BJ (cell line): ENCODE data around the gene BCAS3. TPM values are rescaled to one million over a fixed set of nuclear protein-coding genes. Genes with fewer than 3 reads are reported as not detected.

Experiments used
- CTCF ChIA-PET: fragments of 350-600 bp; formaldehyde crosslinking; extraction: SDS; loops from one replicate; lab custom pipeline; 2021; ENCODE audit warnings: antibody characterized with exemption, inconsistent platforms; lab: Yijun Ruan, JAX
- POLR2A ChIA-PET: fragments of 300-600 bp; sonication (Branson Sonifier 250); formaldehyde crosslinking; extraction: SDS; loops from one replicate; lab custom pipeline; 2021; ENCODE audit warnings: antibody characterized with exemption; lab: Charles Lee
- DNase-seq: peaks from one replicate; pipeline ENCODE4 v3.0.0-alpha.2; 2011; ENCODE audit warnings: low read depth
- H3K27me3 ChIP-seq: 2 replicates; pipeline ENCODE4 v1.6.0; 2011; ENCODE audit warnings: low read length; ENCODE audit not compliant: control insufficient read depth, insufficient read depth
- H3K36me3 ChIP-seq: 2 replicates; pipeline ENCODE4 v1.5.1; 2011; ENCODE audit warnings: low read length; ENCODE audit not compliant: control insufficient read depth, insufficient read depth
- H3K4me3 ChIP-seq: 2 replicates; pipeline ENCODE4 v1.5.1; 2011; ENCODE audit warnings: low read depth, mild to moderate bottlenecking, control low read depth, low read length
- CTCF ChIP-seq: IDR thresholded peaks from 2 replicates; pipeline ENCODE4 v1.5.1; 2011; ENCODE audit warnings: low read depth, mild to moderate bottlenecking, control low read depth, inconsistent platforms, low read length, moderate library complexity; ENCODE audit not compliant: insufficient read depth
- polyA plus RNA-seq: library from polyadenylated mRNA; depleted of rRNA; stranded (reverse); fragments of >200 nt; gene quantifications from 2 replicates; pipeline ENCODE4 v1.2.3, GENCODE V29; 2011

BCAS3 gene
- polyA plus RNA-seq, 1 experiment: 19.5 TPM

GRCh38 chr17:61064087-61064951, 386.7 kb downstream of the BCAS3 start:
- CTCF ChIA-PET: no interaction called here

GRCh38 chr17:61065263-61065773, 387.7 kb downstream of the BCAS3 start:
- TF ChIP-seq CTCF: no peak
- CTCF ChIA-PET: interaction anchor here (0.6 kb wide), 1 partner anchor 13 kb away, joined by 4 read pairs; no protein-coding TSS in a partner anchor
- no peaks in the 10 kb centered on the region; the same call in 1 of the 2 replicates for H3K36me3 ChIP-seq
- H3K27me3 ChIP-seq: no peaks in the 10 kb centered on the region
- peak; percentile 37 for DNase-seq
- POLR2A ChIA-PET: no interaction called here
- no peak overlapping the region for H3K4me3 ChIP-seq

More at GRCh38 chr17:61064087-61064951, 386.7 kb downstream of the BCAS3 start:
- no peak overlapping the region for H3K4me3 ChIP-seq
- H3K36me3 ChIP-seq: no peaks in the 10 kb centered on the region; the same call in 1 of the 2 replicates
- DNase-seq: no peak
- H3K27me3 ChIP-seq: no peaks in the 10 kb centered on the region
- TF ChIP-seq CTCF: no peak
- POLR2A ChIA-PET: no interaction called here

- Histone ChIP-seq H3K36me3 (no peaks in the 10 kb centered on the region; the same call in 1 of the 2 replicates), H3K27me3 (no peaks in the 10 kb centered on the region), H3K4me3 (no peak overlapping the region)
- POLR2A ChIA-PET: no interaction called here
- DNase-seq: no peak
- CTCF ChIA-PET: no interaction called here
- TF ChIP-seq CTCF: no peak
Measured at GRCh38 chr17:61066062-61066461, 388.4 kb downstream of the BCAS3 start.

GRCh38 chr17:61070649-61071048, 393.0 kb downstream of the BCAS3 start:
- H3K36me3 ChIP-seq: no peaks in the 10 kb centered on the region
- DNase-seq: no peak
- no peaks in the 10 kb centered on the region for H3K27me3 ChIP-seq
- ChIA-PET POLR2A (interaction anchor here (0.5 kb wide), 1 partner anchor 31 kb away, joined by 3 read pairs; no protein-coding TSS in a partner anchor), CTCF (no interaction called here)
- TF ChIP-seq CTCF: no peak
- no peak overlapping the region for H3K4me3 ChIP-seq

GRCh38 chr17:61072648-61073047, 395.0 kb downstream of the BCAS3 start:
- TF ChIP-seq CTCF: no peak
- ChIA-PET POLR2A (no interaction called here), CTCF (interaction anchor here (0.9 kb wide), 1 partner anchor 9 kb away, joined by 3 read pairs; no protein-coding TSS in a partner anchor)
- H3K27me3 ChIP-seq: no peaks in the 10 kb centered on the region
- H3K4me3 ChIP-seq: no peak overlapping the region
- no peaks in the 10 kb centered on the region for H3K36me3 ChIP-seq
- no peak for DNase-seq
